BJ (cell line): Measurements from ENCODE around the gene ZFYVE28. TPM values are rescaled to one million over a fixed set of nuclear protein-coding genes. Genes with fewer than 3 reads are reported as not detected.
"Not testable (repeated sequence)": the region's sequence is repeated elsewhere in the genome, so short reads cannot be mapped to it uniquely, and the experiment has no call there.

Experiments
- CTCF ChIA-PET: fragments of 350-600 bp; formaldehyde crosslinking; extraction: SDS; loops from one replicate; lab custom pipeline; 2021; ENCODE audit warnings: antibody characterized with exemption, inconsistent platforms; lab: Yijun Ruan, JAX
- POLR2A ChIA-PET: fragments of 300-600 bp; sonication (Branson Sonifier 250); formaldehyde crosslinking; extraction: SDS; loops from one replicate; lab custom pipeline; 2021; ENCODE audit warnings: antibody characterized with exemption; lab: Charles Lee
- DNase-seq: peaks from one replicate; pipeline ENCODE4 v3.0.0-alpha.2; 2011; ENCODE audit warnings: low read depth
- H3K27me3 ChIP-seq: 2 replicates; pipeline ENCODE4 v1.6.0; 2011; ENCODE audit warnings: low read length; ENCODE audit not compliant: control insufficient read depth, insufficient read depth
- H3K36me3 ChIP-seq: 2 replicates; pipeline ENCODE4 v1.5.1; 2011; ENCODE audit warnings: low read length; ENCODE audit not compliant: control insufficient read depth, insufficient read depth
- H3K4me3 ChIP-seq: 2 replicates; pipeline ENCODE4 v1.5.1; 2011; ENCODE audit warnings: low read depth, mild to moderate bottlenecking, control low read depth, low read length
- polyA plus RNA-seq: library from polyadenylated mRNA; depleted of rRNA; stranded (reverse); fragments of >200 nt; gene quantifications from 2 replicates; pipeline ENCODE4 v1.2.3, GENCODE V29; 2011
- TF ChIP-seq, protein P1 (sequence below): IDR thresholded peaks from 2 replicates; pipeline ENCODE4 v1.5.1; 2011; ENCODE audit warnings: low read depth, mild to moderate bottlenecking, control low read depth, inconsistent platforms, low read length, moderate library complexity; ENCODE audit not compliant: insufficient read depth

ZFYVE28 gene
- polyA plus RNA-seq, 1 experiment, result 4.4 TPM

- no peak for DNase-seq
- TF ChIP-seq, protein P1, sequence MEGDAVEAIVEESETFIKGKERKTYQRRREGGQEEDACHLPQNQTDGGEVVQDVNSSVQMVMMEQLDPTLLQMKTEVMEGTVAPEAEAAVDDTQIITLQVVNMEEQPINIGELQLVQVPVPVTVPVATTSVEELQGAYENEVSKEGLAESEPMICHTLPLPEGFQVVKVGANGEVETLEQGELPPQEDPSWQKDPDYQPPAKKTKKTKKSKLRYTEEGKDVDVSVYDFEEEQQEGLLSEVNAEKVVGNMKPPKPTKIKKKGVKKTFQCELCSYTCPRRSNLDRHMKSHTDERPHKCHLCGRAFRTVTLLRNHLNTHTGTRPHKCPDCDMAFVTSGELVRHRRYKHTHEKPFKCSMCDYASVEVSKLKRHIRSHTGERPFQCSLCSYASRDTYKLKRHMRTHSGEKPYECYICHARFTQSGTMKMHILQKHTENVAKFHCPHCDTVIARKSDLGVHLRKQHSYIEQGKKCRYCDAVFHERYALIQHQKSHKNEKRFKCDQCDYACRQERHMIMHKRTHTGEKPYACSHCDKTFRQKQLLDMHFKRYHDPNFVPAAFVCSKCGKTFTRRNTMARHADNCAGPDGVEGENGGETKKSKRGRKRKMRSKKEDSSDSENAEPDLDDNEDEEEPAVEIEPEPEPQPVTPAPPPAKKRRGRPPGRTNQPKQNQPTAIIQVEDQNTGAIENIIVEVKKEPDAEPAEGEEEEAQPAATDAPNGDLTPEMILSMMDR, result no peak
- Histone ChIP-seq H3K4me3 (no peak overlapping the region), H3K27me3 (peaks cover 7% of the 10 kb centered on the region; the same call in 1 of the 2 replicates), H3K36me3 (no peaks in the 10 kb centered on the region)
- ChIA-PET POLR2A (no interaction called here), CTCF (no interaction called here)
Measured at GRCh38 chr4:2384245-2384644, 34.2 kb downstream of the ZFYVE28 start.

DNA sequence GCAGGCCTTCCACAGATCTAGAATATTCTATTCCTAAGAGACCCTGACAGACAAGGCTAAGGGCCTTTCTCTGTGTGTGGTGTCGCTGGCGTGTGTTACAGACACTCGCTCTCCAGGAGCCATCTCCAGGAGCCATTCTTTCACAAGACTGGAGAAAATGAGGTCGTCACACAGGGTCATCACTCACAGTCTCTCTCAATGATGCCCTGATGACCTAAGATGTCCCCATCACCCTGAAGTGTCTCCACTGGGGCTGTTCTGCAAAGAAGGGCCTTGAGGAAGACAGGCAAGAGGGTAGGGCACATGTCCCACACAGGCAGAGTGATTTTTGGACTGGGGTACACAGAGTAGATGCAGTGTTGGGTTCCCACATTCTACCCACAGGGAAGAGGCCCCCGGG is 34.7 kb downstream of the ZFYVE28 start:
- CTCF ChIA-PET, result no interaction called here
- Histone ChIP-seq H3K36me3 (no peaks in the 10 kb centered on the region), H3K27me3 (peaks cover 4% of the 10 kb centered on the region; the same call in 1 of the 2 replicates), H3K4me3 (no peak overlapping the region)
- TF ChIP-seq, protein P1, result no peak
- POLR2A ChIA-PET, result no interaction called here
- no peak for DNase-seq

DNA sequence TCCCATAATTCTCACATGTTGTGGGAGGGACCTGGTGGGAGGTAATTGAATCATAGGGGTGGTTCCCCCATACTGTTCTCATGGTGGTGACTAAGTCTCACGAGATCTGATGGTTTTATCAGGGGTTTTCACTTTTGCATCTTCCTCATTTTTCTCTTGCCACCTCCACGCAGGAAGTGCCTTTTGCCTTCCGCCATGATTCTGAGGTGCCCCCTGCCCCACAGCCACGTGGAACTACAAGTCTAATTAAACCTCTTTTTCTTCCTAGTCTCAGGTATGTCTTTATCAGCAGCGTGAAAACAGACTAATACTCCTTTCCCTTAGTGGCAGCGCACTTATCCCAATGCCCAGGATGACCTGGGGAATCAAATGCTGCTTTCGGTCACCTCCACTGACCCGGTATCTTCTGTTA is 35.2 kb downstream of the ZFYVE28 start:
- POLR2A ChIA-PET, H3K4me3 ChIP-seq, H3K27me3 ChIP-seq, DNase-seq, H3K36me3 ChIP-seq, CTCF ChIA-PET: not testable (repeated sequence)

- H3K27me3 ChIP-seq, H3K36me3 ChIP-seq, H3K4me3 ChIP-seq, POLR2A ChIA-PET, DNase-seq, CTCF ChIA-PET: not testable (repeated sequence)
Measured at GRCh38 chr4:2382769-2383202, 35.7 kb downstream of the ZFYVE28 start.

GRCh38 chr4:2380589-2380988 is 37.9 kb downstream of the ZFYVE28 start:
- H3K4me3 ChIP-seq, CTCF ChIA-PET, POLR2A ChIA-PET, H3K36me3 ChIP-seq, DNase-seq, H3K27me3 ChIP-seq: not testable (repeated sequence)

- peaks cover 3% of the 10 kb centered on the region; the same call in 1 of the 2 replicates for H3K27me3 ChIP-seq
- TF ChIP-seq, protein P1, result no peak
- POLR2A ChIA-PET, result no interaction called here
- no peaks in the 10 kb centered on the region for H3K36me3 ChIP-seq
- CTCF ChIA-PET, result interaction anchor here (0.7 to 1.1 kb wide), 2 partner anchors 11 to 13 kb away, joined by 3 read pairs; no protein-coding TSS in a partner anchor
- no peak for DNase-seq
- H3K4me3 ChIP-seq, result no peak overlapping the region
Measured at GRCh38 chr4:2378898-2379297, 39.5 kb downstream of the ZFYVE28 start.

GRCh38 chr4:2378401-2378800 is 40.0 kb downstream of the ZFYVE28 start:
- H3K4me3 ChIP-seq, result no peak overlapping the region
- DNase-seq, result no peak
- ChIA-PET POLR2A (no interaction called here), CTCF (interaction anchor here (1.1 kb wide), 1 partner anchor 13 kb away, joined by 3 read pairs; no protein-coding TSS in a partner anchor)
- TF ChIP-seq, protein P1, result no peak
- H3K27me3 ChIP-seq, result peaks cover 3% of the 10 kb centered on the region; the same call in 1 of the 2 replicates
- no peaks in the 10 kb centered on the region for H3K36me3 ChIP-seq
